ENCODE data around the gene ZSWIM5. TPM values are rescaled to one million over a fixed set of nuclear protein-coding genes. Genes with fewer than 3 reads are reported as not detected.
"Not testable (repeated sequence)": the region's sequence is repeated elsewhere in the genome, so short reads cannot be mapped to it uniquely, and the experiment has no call there.

The ZSWIM5 gene
- total RNA-seq, 4 donors from 2014 or later = 0.53 to 1.3 (median 0.81) TPM

GRCh38 chr1:45198185-45198584 is 8.2 kb downstream of the ZSWIM5 start:
- Histone ChIP-seq H3K27ac (no peak overlapping the region), H3K9me3 (no peaks in the 10 kb centered on the region), H3K4me3 (no peak overlapping the region), H3K27me3 (no peaks in the 10 kb centered on the region), H3K4me1 (no peaks in the 10 kb centered on the region), H3K36me3 (no peaks in the 10 kb centered on the region)
- TF ChIP-seq, protein P1, sequence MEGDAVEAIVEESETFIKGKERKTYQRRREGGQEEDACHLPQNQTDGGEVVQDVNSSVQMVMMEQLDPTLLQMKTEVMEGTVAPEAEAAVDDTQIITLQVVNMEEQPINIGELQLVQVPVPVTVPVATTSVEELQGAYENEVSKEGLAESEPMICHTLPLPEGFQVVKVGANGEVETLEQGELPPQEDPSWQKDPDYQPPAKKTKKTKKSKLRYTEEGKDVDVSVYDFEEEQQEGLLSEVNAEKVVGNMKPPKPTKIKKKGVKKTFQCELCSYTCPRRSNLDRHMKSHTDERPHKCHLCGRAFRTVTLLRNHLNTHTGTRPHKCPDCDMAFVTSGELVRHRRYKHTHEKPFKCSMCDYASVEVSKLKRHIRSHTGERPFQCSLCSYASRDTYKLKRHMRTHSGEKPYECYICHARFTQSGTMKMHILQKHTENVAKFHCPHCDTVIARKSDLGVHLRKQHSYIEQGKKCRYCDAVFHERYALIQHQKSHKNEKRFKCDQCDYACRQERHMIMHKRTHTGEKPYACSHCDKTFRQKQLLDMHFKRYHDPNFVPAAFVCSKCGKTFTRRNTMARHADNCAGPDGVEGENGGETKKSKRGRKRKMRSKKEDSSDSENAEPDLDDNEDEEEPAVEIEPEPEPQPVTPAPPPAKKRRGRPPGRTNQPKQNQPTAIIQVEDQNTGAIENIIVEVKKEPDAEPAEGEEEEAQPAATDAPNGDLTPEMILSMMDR (IDR thresholded peaks at IDR 0.05 in 4 of 5, conservative IDR thresholded peaks at IDR 0.05 in 1 of 5) = no peak
- no peak for TF ChIP-seq POLR2A (IDR thresholded peaks at IDR 0.05)
- DNase-seq (no peak), ATAC-seq (no peak)
- intact Hi-C loops (cut with DNase I; ENCODE audit: low total_unique reads) (no loop called here), in situ Hi-C loops (cut with MboI; ENCODE audit: low sequenced_read_pairs in 4 of 4) (no loop called here)

DNA sequence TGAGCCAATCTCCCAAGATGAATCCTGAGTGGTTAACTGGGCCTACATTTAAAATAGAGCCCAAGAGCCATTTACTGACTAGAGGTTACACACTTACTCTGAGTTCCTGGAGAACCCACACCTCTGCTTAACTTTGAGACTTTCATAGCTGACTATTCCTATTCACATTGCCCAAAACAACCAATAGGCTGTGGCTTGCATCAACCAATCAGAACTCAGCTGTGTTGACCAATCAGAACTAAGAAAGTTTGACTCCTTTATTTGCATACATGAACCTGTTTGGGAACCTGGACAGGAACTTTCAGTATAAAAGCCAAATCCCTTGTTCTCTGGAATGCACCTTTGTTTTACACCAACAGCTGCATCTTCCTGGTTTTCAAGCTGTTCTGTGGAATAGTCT is 9.5 kb downstream of the ZSWIM5 start:
- H3K27ac ChIP-seq = no peak overlapping the region
- no peaks in the 10 kb centered on the region for H3K4me1 ChIP-seq
- in situ Hi-C loops (cut with MboI; ENCODE audit: low sequenced_read_pairs in 4 of 4) (no loop called here), intact Hi-C loops (cut with DNase I; ENCODE audit: low total_unique reads) (no loop called here)
- no peak for ATAC-seq
- no peaks in the 10 kb centered on the region for H3K9me3 ChIP-seq
- DNase-seq = no peak
- TF ChIP-seq, protein P1 (IDR thresholded peaks at IDR 0.05 in 4 of 5, conservative IDR thresholded peaks at IDR 0.05 in 1 of 5) = no peak
- TF ChIP-seq POLR2A (IDR thresholded peaks at IDR 0.05) = no peak
- H3K27me3 ChIP-seq = no peaks in the 10 kb centered on the region
- H3K4me3 ChIP-seq = no peak overlapping the region
- H3K36me3 ChIP-seq = no peaks in the 10 kb centered on the region

GRCh38 chr1:45191418-45191783 is 15.0 kb downstream of the ZSWIM5 start:
- no peak for TF ChIP-seq POLR2A (IDR thresholded peaks at IDR 0.05)
- TF ChIP-seq, protein P1 (IDR thresholded peaks at IDR 0.05 in 4 of 5, conservative IDR thresholded peaks at IDR 0.05 in 1 of 5) = no peak
- no peaks in the 10 kb centered on the region for H3K36me3 ChIP-seq
- H3K9me3 ChIP-seq = no peaks in the 10 kb centered on the region
- intact Hi-C loops (cut with DNase I; ENCODE audit: low total_unique reads) (no loop called here), in situ Hi-C loops (cut with MboI; ENCODE audit: low sequenced_read_pairs in 4 of 4) (no loop called here)
- H3K27me3 ChIP-seq = no peaks in the 10 kb centered on the region
- ATAC-seq (no peak), DNase-seq (no peak)
- no peak overlapping the region for H3K27ac ChIP-seq
- H3K4me1 ChIP-seq = no peaks in the 10 kb centered on the region
- H3K4me3 ChIP-seq = no peak overlapping the region

- Histone ChIP-seq H3K4me3 (no peak overlapping the region), H3K27ac (no peak overlapping the region), H3K36me3 (no peaks in the 10 kb centered on the region), H3K9me3 (no peaks in the 10 kb centered on the region), H3K4me1 (no peaks in the 10 kb centered on the region), H3K27me3 (no peaks in the 10 kb centered on the region)
- ATAC-seq (no peak), DNase-seq (no peak)
- no peak for TF ChIP-seq POLR2A (IDR thresholded peaks at IDR 0.05)
- TF ChIP-seq, protein P1 (IDR thresholded peaks at IDR 0.05 in 4 of 5, conservative IDR thresholded peaks at IDR 0.05 in 1 of 5) = no peak
- in situ Hi-C loops (cut with MboI; ENCODE audit: low sequenced_read_pairs in 4 of 4) = no loop called here
- intact Hi-C loops (cut with DNase I; ENCODE audit: low total_unique reads) = no loop called here
These were observed 18.7 kb downstream of the ZSWIM5 start for GRCh38 chr1:45187725-45188124.

- H3K27ac ChIP-seq; H3K4me3 ChIP-seq; H3K9me3 ChIP-seq; H3K4me1 ChIP-seq; H3K27me3 ChIP-seq; H3K36me3 ChIP-seq; in situ Hi-C loops (cut with MboI; ENCODE audit: low sequenced_read_pairs in 4 of 4); ATAC-seq; intact Hi-C loops (cut with DNase I; ENCODE audit: low total_unique reads); DNase-seq: not testable (repeated sequence)
These were observed 26.4 kb downstream of the ZSWIM5 start for GRCh38 chr1:45179918-45180519.

Data from gastrocnemius medialis (tissue), 4 donors.